Parathyroid adenoma (tissue), 2 donors: ENCODE measurements around the gene MPP2.

ENCODE experiments used
- H2AFZ ChIP-seq: fragments of 300-600 bp; sonication (generic); one replicate; pipeline ENCODE4 v1.7.0; 2017; ENCODE audit warnings: antibody characterized with exemption, mild to moderate bottlenecking
- H3K27ac ChIP-seq: fragments of 300-600 bp; sonication (generic); one replicate; pipeline ENCODE4 v1.7.0; 2017
- H3K27me3 ChIP-seq: fragments of 300-600 bp; sonication (generic); one replicate; pipeline ENCODE4 v1.7.0; 2017; ENCODE audit warnings: low read length; ENCODE audit not compliant: control insufficient read depth, insufficient read depth
- H3K36me3 ChIP-seq: fragments of 300-600 bp; sonication (generic); one replicate; pipeline ENCODE4 v1.7.0; 2017; ENCODE audit warnings: low read length; ENCODE audit not compliant: control insufficient read depth, insufficient read depth
- H3K4me1 ChIP-seq: fragments of 300-600 bp; sonication (generic); one replicate; pipeline ENCODE4 v1.7.0; 2017; ENCODE audit warnings: control low read depth
- H3K4me2 ChIP-seq: fragments of 300-600 bp; sonication (generic); one replicate; pipeline ENCODE4 v1.7.0; 2017; ENCODE audit warnings: low read length
- H3K4me3 ChIP-seq: fragments of 300-600 bp; sonication (generic); one replicate; pipeline ENCODE4 v1.7.0; 2017; ENCODE audit warnings: low read depth, low read length
- H3K79me2 ChIP-seq: fragments of 300-600 bp; sonication (generic); one replicate; pipeline ENCODE4 v1.7.0; 2017; ENCODE audit warnings: control low read depth
- H3K9ac ChIP-seq: fragments of 300-600 bp; sonication (generic); one replicate; pipeline ENCODE4 v1.7.0; 2017; ENCODE audit warnings: mild to moderate bottlenecking
- H3K9me3 ChIP-seq: fragments of 300-600 bp; sonication (generic); one replicate; pipeline ENCODE4 v1.7.0; 2017; ENCODE audit warnings: low read length; ENCODE audit not compliant: control insufficient read depth
- TF ChIP-seq, protein P1 (sequence below): fragments of 300-600 bp; sonication (generic); IDR thresholded peaks from one replicate; pipeline ENCODE4 v1.7.0; 2017; ENCODE audit warnings: antibody characterized with exemption, mild to moderate bottlenecking
- donor health status: primary hyperparathyroidism.

MPP2 gene

GRCh38 chr17:43917348-43918025, 10.2 kb upstream of the MPP2 start:
- H3K27ac ChIP-seq: no peak overlapping the region
- TF ChIP-seq, protein P1, sequence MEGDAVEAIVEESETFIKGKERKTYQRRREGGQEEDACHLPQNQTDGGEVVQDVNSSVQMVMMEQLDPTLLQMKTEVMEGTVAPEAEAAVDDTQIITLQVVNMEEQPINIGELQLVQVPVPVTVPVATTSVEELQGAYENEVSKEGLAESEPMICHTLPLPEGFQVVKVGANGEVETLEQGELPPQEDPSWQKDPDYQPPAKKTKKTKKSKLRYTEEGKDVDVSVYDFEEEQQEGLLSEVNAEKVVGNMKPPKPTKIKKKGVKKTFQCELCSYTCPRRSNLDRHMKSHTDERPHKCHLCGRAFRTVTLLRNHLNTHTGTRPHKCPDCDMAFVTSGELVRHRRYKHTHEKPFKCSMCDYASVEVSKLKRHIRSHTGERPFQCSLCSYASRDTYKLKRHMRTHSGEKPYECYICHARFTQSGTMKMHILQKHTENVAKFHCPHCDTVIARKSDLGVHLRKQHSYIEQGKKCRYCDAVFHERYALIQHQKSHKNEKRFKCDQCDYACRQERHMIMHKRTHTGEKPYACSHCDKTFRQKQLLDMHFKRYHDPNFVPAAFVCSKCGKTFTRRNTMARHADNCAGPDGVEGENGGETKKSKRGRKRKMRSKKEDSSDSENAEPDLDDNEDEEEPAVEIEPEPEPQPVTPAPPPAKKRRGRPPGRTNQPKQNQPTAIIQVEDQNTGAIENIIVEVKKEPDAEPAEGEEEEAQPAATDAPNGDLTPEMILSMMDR: peak; percentile 35
- H3K9ac ChIP-seq: no peak overlapping the region
- H3K4me2 ChIP-seq: no peak overlapping the region
- no peaks in the 10 kb centered on the region for H3K27me3 ChIP-seq
- peaks cover 8% of the 10 kb centered on the region for H3K4me1 ChIP-seq
- H2AFZ ChIP-seq: peak overlapping the region; percentile 40
- no peak overlapping the region for H3K4me3 ChIP-seq
- H3K9me3 ChIP-seq: no peaks in the 10 kb centered on the region
- no peaks in the 10 kb centered on the region for H3K79me2 ChIP-seq
- H3K36me3 ChIP-seq: no peaks in the 10 kb centered on the region

DNA sequence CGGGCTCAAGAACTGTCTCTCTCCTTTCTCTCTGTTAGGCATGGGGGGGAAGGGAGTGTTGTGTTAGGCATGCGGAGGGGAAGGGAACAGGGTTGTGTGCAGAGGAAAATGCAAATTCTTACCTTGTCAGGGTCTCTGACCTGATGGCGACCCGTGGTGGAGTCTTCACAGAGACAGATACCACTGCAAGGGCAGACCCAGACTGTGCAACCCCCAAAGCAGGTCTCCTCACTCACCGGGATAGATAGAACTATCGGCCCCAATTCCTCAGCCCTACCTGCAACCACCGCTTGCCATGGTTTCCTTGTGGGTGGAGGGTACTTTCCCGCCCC, 9.6 kb upstream of the MPP2 start:
- no peaks in the 10 kb centered on the region for H3K79me2 ChIP-seq

GRCh38 chr17:43916385-43916784, 9.0 kb upstream of the MPP2 start:
- TF ChIP-seq, protein P1: no peak
- Histone ChIP-seq H3K79me2 (no peaks in the 10 kb centered on the region), H3K9me3 (no peaks in the 10 kb centered on the region), H3K27ac (no peak overlapping the region), H3K4me3 (no peak overlapping the region), H3K9ac (no peak overlapping the region), H3K36me3 (no peaks in the 10 kb centered on the region), H3K4me1 (peaks cover 18% of the 10 kb centered on the region), H2AFZ (no peak overlapping the region), H3K4me2 (no peak overlapping the region), H3K27me3 (no peaks in the 10 kb centered on the region)

More for the DNA sequence above, 9.6 kb upstream of the MPP2 start:
- Histone ChIP-seq H3K4me2 (no peak overlapping the region), H2AFZ (peak overlapping the region; percentile 40), H3K9me3 (no peaks in the 10 kb centered on the region), H3K27ac (no peak overlapping the region), H3K27me3 (no peaks in the 10 kb centered on the region), H3K36me3 (no peaks in the 10 kb centered on the region), H3K9ac (no peak overlapping the region), H3K4me3 (no peak overlapping the region), H3K4me1 (peaks cover 12% of the 10 kb centered on the region)
- TF ChIP-seq, protein P1: no peak

DNA sequence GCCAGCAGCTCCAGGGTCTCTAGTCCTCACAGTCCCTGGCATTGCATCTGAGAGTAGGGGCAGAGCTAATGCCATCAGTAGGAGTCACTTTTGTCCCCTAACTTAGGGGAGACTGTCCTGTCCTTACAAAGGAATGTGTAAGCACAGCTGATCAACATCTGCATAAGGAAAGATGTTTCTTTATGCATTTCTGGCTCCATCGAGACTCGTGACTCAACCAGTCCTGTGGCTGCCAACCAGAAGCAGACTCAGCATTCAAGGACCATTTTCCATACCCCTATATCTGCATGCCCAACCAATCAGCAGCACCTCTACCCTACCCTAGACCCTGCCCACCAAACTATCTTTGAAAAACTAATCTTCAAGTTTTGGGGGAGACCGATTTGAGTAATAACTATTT, 8.2 kb upstream of the MPP2 start:
- Histone ChIP-seq H3K79me2 (no peaks in the 10 kb centered on the region), H3K4me1 (peaks cover 20% of the 10 kb centered on the region), H2AFZ (no peak overlapping the region), H3K27me3 (no peaks in the 10 kb centered on the region), H3K4me3 (no peak overlapping the region), H3K4me2 (no peak overlapping the region), H3K9ac (no peak overlapping the region), H3K9me3 (no peaks in the 10 kb centered on the region), H3K27ac (no peak overlapping the region), H3K36me3 (no peaks in the 10 kb centered on the region)
- TF ChIP-seq, protein P1: no peak

- Histone ChIP-seq H3K27me3 (no peaks in the 10 kb centered on the region), H3K4me2 (no peak overlapping the region), H3K4me3 (no peak overlapping the region), H2AFZ (no peak overlapping the region), H3K4me1 (peaks cover 20% of the 10 kb centered on the region), H3K79me2 (no peaks in the 10 kb centered on the region), H3K9ac (no peak overlapping the region), H3K27ac (no peak overlapping the region), H3K9me3 (no peaks in the 10 kb centered on the region), H3K36me3 (no peaks in the 10 kb centered on the region)
- TF ChIP-seq, protein P1: no peak
Observed at GRCh38 chr17:43914451-43914850, 7.1 kb upstream of the MPP2 start.
